ENCODE measurements around the gene BIN1.

BIN1 gene

DNA sequence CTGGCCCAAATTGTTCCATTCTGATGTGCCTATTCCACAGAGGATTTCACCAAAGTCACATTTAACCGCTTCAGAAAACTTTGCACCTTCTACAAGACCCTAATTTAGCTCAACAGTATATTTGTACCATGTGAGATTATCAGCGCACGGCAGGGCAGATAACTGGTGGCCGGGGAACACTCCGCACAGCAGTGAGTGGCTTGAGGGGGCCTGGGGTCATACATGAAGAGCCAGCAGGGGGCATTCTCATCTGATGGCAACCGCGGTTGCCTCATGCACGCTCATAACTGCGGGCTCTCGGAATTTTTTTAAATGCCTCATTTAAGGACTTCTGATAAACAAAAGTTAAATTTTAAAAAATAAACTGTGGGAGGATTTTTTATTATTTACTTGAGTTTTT, 84.1 kb downstream of the BIN1 start:
- TF ChIP-seq, protein P1, sequence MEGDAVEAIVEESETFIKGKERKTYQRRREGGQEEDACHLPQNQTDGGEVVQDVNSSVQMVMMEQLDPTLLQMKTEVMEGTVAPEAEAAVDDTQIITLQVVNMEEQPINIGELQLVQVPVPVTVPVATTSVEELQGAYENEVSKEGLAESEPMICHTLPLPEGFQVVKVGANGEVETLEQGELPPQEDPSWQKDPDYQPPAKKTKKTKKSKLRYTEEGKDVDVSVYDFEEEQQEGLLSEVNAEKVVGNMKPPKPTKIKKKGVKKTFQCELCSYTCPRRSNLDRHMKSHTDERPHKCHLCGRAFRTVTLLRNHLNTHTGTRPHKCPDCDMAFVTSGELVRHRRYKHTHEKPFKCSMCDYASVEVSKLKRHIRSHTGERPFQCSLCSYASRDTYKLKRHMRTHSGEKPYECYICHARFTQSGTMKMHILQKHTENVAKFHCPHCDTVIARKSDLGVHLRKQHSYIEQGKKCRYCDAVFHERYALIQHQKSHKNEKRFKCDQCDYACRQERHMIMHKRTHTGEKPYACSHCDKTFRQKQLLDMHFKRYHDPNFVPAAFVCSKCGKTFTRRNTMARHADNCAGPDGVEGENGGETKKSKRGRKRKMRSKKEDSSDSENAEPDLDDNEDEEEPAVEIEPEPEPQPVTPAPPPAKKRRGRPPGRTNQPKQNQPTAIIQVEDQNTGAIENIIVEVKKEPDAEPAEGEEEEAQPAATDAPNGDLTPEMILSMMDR (IDR thresholded peaks at IDR 0.05; ENCODE audit: control extremely low read depth, extremely low read depth, low read depth, missing control alignments) = no peak
- CTCF ChIA-PET = interaction anchor here (1.1 to 1.6 kb wide), 2 partner anchors 33 to 51 kb away, joined by 3 read pairs; no protein-coding TSS in a partner anchor
- DNase-seq (ENCODE audit: extremely low spot score) = no peak
- POLR2A ChIA-PET = no interaction called here

DNA sequence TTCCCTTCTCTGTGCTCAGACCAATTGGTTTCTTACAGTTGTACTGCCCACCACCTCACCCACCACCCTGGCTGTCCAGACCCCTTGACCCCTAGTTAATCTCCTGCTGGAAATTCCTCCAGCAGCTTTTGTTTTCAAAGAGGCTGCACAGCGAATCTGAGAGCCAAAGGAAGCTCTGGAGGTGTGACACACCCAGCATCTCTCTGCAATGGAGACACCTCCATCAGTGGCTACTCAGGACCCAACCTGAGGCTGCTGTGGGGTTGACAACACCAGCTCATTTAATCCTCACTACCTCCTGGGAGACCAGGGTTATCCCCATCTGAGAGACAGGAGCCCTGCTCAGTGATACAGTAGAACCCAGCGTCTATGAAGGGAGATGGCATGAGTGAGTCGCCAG, 86.4 kb downstream of the BIN1 start:
- DNase-seq (ENCODE audit: extremely low spot score) = no peak
- ChIA-PET POLR2A (no interaction called here), CTCF (interaction anchor here (1.0 kb wide), 1 partner anchor 16 kb away, joined by 3 read pairs; no protein-coding TSS in a partner anchor)
- TF ChIP-seq, protein P1 (IDR thresholded peaks at IDR 0.05; ENCODE audit: control extremely low read depth, extremely low read depth, low read depth, missing control alignments) = no peak

DNA sequence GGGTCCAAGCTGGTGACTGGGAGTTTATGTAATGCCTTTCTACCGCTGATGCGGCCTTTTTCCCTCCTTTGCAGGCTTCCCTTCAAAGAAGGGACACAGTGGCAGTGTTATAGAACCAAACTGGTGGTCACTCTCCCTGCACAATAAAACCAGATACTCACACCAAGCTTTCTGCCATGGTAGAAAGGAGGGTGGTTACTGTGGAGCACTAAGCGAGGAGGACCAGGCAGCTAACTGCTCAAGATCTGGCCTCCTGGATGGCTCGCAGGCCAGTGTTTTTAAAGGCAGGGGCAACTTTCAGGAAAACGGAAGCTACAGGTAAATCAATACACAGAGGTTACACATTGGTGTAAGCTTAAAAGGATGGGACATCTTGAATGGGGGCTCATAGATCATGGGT, 89.4 kb downstream of the BIN1 start:
- DNase-seq (ENCODE audit: extremely low spot score) = no peak
- ChIA-PET POLR2A (no interaction called here), CTCF (interaction anchor here (1.4 kb wide), 1 partner anchor 47 kb away, joined by 3 read pairs; no protein-coding TSS in a partner anchor)
- TF ChIP-seq, protein P1 (IDR thresholded peaks at IDR 0.05; ENCODE audit: control extremely low read depth, extremely low read depth, low read depth, missing control alignments) = no peak

DNA sequence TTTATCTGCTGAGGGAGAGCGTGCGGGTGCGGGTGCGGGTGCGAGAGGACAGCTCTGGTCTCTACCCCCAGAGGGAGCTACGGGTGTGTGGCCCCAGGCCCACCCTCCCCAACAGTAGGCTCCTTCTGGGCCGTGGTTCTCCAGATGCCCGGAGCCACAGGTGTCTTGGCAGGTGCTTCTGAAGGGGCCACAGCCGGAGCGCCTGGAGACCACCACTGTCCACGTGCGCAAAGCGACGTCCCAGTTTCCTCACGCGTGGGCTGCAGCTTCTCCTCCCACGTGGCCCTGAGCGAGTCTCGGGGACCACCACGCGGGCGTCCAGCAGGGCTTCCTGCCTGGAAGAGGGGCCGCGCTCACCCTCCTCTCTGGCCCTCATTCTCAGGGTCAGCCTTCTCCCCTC, 90.6 kb downstream of the BIN1 start:
- TF ChIP-seq, protein P1 (IDR thresholded peaks at IDR 0.05; ENCODE audit: control extremely low read depth, extremely low read depth, low read depth, missing control alignments) = no peak
- CTCF ChIA-PET = no interaction called here
- POLR2A ChIA-PET = no interaction called here
- DNase-seq (ENCODE audit: extremely low spot score) = no peak

DNA sequence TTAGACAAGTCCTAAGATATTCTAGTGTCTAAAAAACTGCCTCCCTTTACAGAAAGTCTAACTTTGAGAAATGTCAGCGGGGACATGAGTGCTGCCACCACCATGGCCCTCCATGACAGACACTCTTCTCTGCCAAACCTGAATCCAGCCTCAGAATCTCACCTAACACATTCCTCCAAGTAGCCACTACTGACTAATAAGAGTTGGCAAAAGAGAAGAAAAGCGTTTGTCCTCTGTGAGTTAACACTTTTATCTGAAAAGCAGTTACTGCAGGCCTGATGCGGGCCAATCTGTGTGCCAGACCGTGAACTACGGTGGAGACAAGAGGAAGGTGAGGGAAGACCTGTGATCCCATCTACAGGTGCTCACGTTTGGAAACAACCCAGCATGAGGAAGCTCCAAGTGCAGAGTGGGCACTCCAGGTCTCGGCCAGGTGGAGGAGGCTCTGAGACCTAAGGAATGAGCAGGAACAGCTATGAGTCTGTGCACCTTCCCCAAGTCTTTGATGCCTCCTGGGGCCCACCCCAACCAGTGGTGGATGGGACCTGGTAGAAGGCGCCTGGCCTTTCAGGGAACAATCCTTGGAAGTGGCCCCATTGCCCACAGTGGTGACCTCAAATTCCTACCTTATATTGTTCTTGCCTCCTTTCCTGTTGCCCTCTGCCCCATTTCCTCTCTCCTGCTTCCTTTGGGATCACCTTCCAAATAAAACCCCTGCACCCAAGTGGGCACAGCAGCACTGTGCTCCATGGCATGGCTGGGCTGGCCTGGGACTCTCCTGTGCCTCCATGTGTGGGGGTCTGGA, 91.6 kb downstream of the BIN1 start:
- TF ChIP-seq, protein P1 (IDR thresholded peaks at IDR 0.05; ENCODE audit: control extremely low read depth, extremely low read depth, low read depth, missing control alignments) = no peak
- ChIA-PET CTCF (interaction anchor here (0.6 kb wide), 1 partner anchor 13 kb away, joined by 3 read pairs; no protein-coding TSS in a partner anchor), POLR2A (no interaction called here)
- no peak for DNase-seq (ENCODE audit: extremely low spot score)

DNA sequence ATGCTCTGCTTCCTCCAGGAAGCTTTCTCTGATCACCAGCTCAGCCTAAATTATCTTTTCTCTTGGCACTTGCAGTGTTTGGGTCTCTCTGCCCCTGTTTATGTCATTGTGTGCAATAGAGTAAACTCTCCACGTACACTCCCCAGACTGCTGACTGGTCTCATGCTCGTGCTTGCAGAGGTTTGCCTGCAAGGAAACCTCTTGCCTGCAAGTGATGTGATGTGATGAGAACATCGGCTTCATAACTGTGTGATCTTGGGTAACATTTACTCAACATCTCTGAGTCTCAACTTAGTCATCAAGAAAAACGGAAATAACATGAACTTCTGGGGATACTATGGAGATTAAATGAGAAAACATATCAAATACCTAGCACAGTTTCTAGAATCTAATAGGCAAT, 92.3 kb downstream of the BIN1 start:
- ChIA-PET POLR2A (no interaction called here), CTCF (no interaction called here)
- no peak for DNase-seq (ENCODE audit: extremely low spot score)
- TF ChIP-seq, protein P1 (IDR thresholded peaks at IDR 0.05; ENCODE audit: control extremely low read depth, extremely low read depth, low read depth, missing control alignments) = no peak
